ENCODE data around the gene NAPSA. TPM values are rescaled to one million over a fixed set of nuclear protein-coding genes. Genes with fewer than 3 reads are reported as not detected.

NAPSA gene
- total RNA-seq, 4 donors from 2014 or later: 4.9 to 12.4 (median 8.2) TPM

GRCh38 chr19:50320596-50320995 is 44.8 kb downstream of the NAPSA start:
- peak in 1 of 3 donors; percentile 39 for DNase-seq
- H3K27ac ChIP-seq: no peak overlapping the region
- H3K9me3 ChIP-seq: peaks cover 0 to 2% (median 0%) of the 10 kb centered on the region in 4 donors
- no peaks in the 10 kb centered on the region for H3K27me3 ChIP-seq
- peaks cover 0 to 8% (median 3%) of the 10 kb centered on the region in 4 donors for H3K4me1 ChIP-seq
- no peak overlapping the region for H3K4me3 ChIP-seq
- TF ChIP-seq, protein P1, sequence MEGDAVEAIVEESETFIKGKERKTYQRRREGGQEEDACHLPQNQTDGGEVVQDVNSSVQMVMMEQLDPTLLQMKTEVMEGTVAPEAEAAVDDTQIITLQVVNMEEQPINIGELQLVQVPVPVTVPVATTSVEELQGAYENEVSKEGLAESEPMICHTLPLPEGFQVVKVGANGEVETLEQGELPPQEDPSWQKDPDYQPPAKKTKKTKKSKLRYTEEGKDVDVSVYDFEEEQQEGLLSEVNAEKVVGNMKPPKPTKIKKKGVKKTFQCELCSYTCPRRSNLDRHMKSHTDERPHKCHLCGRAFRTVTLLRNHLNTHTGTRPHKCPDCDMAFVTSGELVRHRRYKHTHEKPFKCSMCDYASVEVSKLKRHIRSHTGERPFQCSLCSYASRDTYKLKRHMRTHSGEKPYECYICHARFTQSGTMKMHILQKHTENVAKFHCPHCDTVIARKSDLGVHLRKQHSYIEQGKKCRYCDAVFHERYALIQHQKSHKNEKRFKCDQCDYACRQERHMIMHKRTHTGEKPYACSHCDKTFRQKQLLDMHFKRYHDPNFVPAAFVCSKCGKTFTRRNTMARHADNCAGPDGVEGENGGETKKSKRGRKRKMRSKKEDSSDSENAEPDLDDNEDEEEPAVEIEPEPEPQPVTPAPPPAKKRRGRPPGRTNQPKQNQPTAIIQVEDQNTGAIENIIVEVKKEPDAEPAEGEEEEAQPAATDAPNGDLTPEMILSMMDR (IDR thresholded peaks at IDR 0.05): no peak
- TF ChIP-seq POLR2A (IDR thresholded peaks at IDR 0.05): no peak
- no peaks in the 10 kb centered on the region for H3K36me3 ChIP-seq

DNA sequence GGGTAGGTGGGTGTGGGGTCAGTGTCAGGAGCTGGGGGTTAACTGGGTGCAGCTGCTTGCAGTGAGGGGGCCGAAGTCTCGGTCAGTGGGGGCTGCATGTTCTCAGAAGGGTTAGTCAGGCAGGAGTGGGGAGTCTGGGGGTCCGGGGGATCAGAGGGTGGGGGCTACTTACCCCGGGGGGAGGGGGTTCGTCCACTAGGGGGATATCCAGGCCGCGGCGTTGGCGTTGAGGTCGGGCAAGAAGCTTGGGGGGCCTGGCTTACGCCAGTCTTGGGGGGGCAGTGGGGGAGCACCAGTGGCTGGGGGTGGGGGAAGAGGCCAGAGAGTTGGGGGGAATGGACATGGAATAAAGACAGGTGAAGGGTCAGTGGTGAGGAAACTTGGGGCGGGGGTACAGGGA is 45.4 kb downstream of the NAPSA start:
- Histone ChIP-seq H3K36me3 (no peaks in the 10 kb centered on the region), H3K9me3 (no peaks in the 10 kb centered on the region), H3K4me1 (peaks cover 0 to 4% (median under 1%) of the 10 kb centered on the region in 4 donors), H3K27me3 (peaks cover 0 to 3% of the 10 kb centered on the region in 2 donors), H3K4me3 (no peak overlapping the region), H3K27ac (no peak overlapping the region)
- TF ChIP-seq, protein P1 (IDR thresholded peaks at IDR 0.05): no peak
- TF ChIP-seq POLR2A (IDR thresholded peaks at IDR 0.05): no peak
- no peak for DNase-seq

DNA sequence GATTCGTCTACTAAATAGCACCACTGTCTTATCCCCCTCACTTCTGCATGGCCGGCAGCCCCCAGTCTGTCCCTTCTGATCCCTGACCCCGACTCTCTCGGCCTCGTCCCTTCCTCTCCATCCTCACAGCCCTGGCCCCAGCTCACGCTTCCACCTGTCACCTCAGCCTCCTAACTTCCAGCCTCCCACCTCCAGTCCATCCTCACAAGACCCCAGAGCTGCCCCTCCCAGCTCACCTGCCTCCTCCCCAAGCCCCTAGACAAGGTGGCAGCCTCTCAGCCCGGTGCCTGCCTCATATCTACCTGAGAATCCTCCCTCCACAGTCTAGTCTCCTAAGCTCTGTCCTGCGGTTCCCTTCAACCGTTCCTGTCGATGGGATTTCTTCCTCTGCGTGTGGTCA is 46.3 kb downstream of the NAPSA start:
- Histone ChIP-seq H3K4me1 (peaks cover 0 to 4% (median 0%) of the 10 kb centered on the region in 4 donors), H3K27ac (no peak overlapping the region), H3K9me3 (peaks cover 0 to 2% (median 0%) of the 10 kb centered on the region in 4 donors), H3K4me3 (no peak overlapping the region), H3K27me3 (peaks cover 0 to 3% of the 10 kb centered on the region in 2 donors), H3K36me3 (no peaks in the 10 kb centered on the region)
- TF ChIP-seq, protein P1 (IDR thresholded peaks at IDR 0.05): no peak
- TF ChIP-seq POLR2A (IDR thresholded peaks at IDR 0.05): no peak
- DNase-seq: no peak

GRCh38 chr19:50318438-50318837 is 47.0 kb downstream of the NAPSA start:
- Histone ChIP-seq H3K4me1 (peaks cover 0 to 4% (median 0%) of the 10 kb centered on the region in 4 donors), H3K36me3 (no peaks in the 10 kb centered on the region), H3K9me3 (peaks cover 0 to 4% (median 0%) of the 10 kb centered on the region in 4 donors), H3K27ac (no peak overlapping the region), H3K4me3 (no peak overlapping the region), H3K27me3 (peaks cover 0 to 3% of the 10 kb centered on the region in 2 donors)
- DNase-seq: no peak
- no peak for TF ChIP-seq POLR2A (IDR thresholded peaks at IDR 0.05)
- TF ChIP-seq, protein P1 (IDR thresholded peaks at IDR 0.05): no peak

- peaks cover 0 to 4% (median 0%) of the 10 kb centered on the region in 4 donors for H3K9me3 ChIP-seq
- H3K27me3 ChIP-seq: peaks cover 0 to 3% of the 10 kb centered on the region in 2 donors
- no peak overlapping the region for H3K27ac ChIP-seq
- DNase-seq: no peak
- peaks cover 0 to 4% (median 0%) of the 10 kb centered on the region in 4 donors for H3K4me1 ChIP-seq
- H3K4me3 ChIP-seq: no peak overlapping the region
- TF ChIP-seq, protein P1 (IDR thresholded peaks at IDR 0.05): no peak
- no peak for TF ChIP-seq POLR2A (IDR thresholded peaks at IDR 0.05)
- H3K36me3 ChIP-seq: no peaks in the 10 kb centered on the region
Observed at GRCh38 chr19:50317115-50317514, 48.3 kb downstream of the NAPSA start.

Measured in Peyer's patch (tissue), 4 donors.